NT2/D1 (cell line): Measurements from ENCODE around the gene HELZ2.
"Not testable (repeated sequence)": the region's sequence is repeated elsewhere in the genome, so short reads cannot be mapped to it uniquely, and the experiment has no call there.

Experiments used
- DNase-seq: peaks from one replicate; pipeline ENCODE4 v3.0.0-alpha.2; 2011; ENCODE audit warnings: low read depth, low spot score
- H3K27me3 ChIP-seq: 2 replicates; pipeline ENCODE4 v1.6.0; 2011; ENCODE audit warnings: mild to moderate bottlenecking; ENCODE audit not compliant: insufficient read length, insufficient read depth
- H3K36me3 ChIP-seq: 2 replicates; pipeline ENCODE4 v1.6.1; 2011; ENCODE audit warnings: mild to moderate bottlenecking, low read length, mixed read lengths; ENCODE audit not compliant: insufficient read depth, insufficient read length
- H3K4me1 ChIP-seq: 2 replicates; pipeline ENCODE4 v1.5.1; 2011; ENCODE audit not compliant: insufficient read depth, insufficient read length
- H3K4me3 ChIP-seq: 2 replicates; pipeline ENCODE4 v1.5.1; 2011; ENCODE audit warnings: low read depth; ENCODE audit not compliant: insufficient read length
- H3K9ac ChIP-seq: 2 replicates; pipeline ENCODE4 v1.6.0; 2011; ENCODE audit warnings: low read depth; ENCODE audit not compliant: insufficient read length
- H3K9me3 ChIP-seq: 2 replicates; pipeline ENCODE4 v1.5.1; 2011; ENCODE audit warnings: mild to moderate bottlenecking, low read length; ENCODE audit not compliant: insufficient read depth
- SUZ12 ChIP-seq: IDR thresholded peaks from 2 replicates; pipeline ENCODE4 v1.6.1; 2011; ENCODE audit not compliant: insufficient read length, insufficient read depth; ENCODE audit errors: extremely low read depth
- YY1 ChIP-seq: IDR thresholded peaks from 2 replicates; pipeline ENCODE4 v1.6.1; 2011; ENCODE audit not compliant: insufficient read length, insufficient read depth
- ZNF274 ChIP-seq: IDR thresholded peaks from 2 replicates; pipeline ENCODE4 v1.6.1; 2011; ENCODE audit warnings: mild to moderate bottlenecking, low read depth, low read length

The HELZ2 gene

DNA sequence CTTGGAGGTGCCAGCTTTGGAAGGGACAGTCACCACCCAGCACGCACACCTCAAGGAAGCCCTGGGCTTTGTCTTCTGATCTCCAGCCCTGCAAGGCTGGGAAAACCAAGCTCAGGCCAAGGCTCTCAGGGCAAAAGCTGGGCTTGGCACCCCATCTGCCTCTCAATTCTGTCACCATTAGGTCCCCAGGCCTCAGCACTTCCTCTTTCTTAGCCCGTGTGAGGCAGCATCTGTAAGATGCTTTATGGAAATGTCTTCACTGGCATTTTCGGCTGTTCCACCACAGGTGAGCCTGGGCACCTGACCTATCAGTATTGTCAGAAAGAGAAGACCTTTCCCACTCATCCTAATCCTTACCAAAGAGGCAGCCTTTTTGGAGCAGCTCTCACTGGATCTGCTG lies 28.3 kb upstream of the HELZ2 start:
- no peak for DNase-seq
- H3K4me3 ChIP-seq = no peak overlapping the region
- no peak overlapping the region for H3K9ac ChIP-seq
- H3K9me3 ChIP-seq = no peaks in the 10 kb centered on the region
- peaks cover 55% of the 10 kb centered on the region for H3K36me3 ChIP-seq
- H3K27me3 ChIP-seq = no peaks in the 10 kb centered on the region
- H3K4me1 ChIP-seq = peaks cover 3% of the 10 kb centered on the region
- TF ChIP-seq ZNF274 (no peak), YY1 (no peak), SUZ12 (no peak)

DNA sequence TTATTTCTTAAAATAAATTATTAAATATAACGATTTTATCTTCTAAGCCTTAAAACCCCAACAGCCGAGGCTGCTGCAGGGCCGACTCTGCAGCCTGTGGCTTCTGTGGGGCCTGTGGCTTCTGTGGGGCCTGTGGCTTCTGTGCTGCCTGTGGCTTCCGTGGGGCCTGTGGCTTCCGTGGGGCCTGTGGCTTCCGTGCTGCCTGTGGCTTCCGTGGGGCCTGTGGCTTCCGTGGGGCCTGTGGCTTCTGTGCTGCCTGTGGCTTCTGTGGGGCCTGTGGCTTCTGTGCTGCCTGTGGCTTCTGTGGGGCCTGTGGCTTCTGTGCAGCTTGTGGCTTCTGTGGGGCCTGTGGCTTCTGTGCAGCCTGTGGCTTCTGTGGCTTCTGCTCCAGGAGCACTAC lies 27.6 kb upstream of the HELZ2 start:
- not testable (repeated sequence) for H3K9me3 ChIP-seq, H3K9ac ChIP-seq, H3K27me3 ChIP-seq, H3K4me3 ChIP-seq, DNase-seq, H3K4me1 ChIP-seq
- H3K36me3 ChIP-seq = peaks cover 59% of the 10 kb centered on the region

DNA sequence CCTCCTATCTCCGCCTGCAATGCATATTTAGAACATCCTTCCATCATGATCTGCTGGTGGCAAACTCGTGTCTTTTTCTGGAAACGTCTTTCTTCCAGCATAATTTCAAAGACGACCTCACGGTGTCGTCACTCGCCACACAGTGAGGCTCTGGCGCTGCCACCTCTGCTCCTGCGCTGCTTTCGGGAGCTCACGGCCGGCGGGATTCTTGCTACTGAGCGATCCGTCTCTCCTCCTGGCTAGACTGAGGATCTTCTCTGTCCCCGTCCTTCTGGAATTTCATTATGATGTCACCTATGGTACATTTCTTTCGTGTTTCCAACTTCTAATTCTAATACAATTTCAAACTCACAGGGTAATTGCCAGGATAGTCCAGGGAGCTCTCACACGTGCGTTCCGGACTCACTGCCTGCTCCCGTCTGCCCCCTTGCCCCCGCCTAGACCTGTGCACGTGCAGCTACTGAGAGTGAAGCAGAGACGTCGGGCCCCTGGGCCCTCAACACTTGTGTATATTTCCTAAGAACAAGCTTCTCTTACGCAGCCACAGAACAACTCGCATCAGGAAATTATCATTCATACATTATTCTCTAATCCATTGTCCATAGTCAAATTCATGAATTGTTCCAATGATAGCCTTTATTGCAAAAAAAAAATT lies 25.5 kb upstream of the HELZ2 start:
- Histone ChIP-seq H3K27me3 (no peaks in the 10 kb centered on the region), H3K36me3 (peaks cover 71% of the 10 kb centered on the region), H3K9ac (no peak overlapping the region), H3K4me1 (peaks cover 3% of the 10 kb centered on the region), H3K9me3 (no peaks in the 10 kb centered on the region), H3K4me3 (no peak overlapping the region)
- DNase-seq = no peak
- TF ChIP-seq ZNF274 = no peak
- no peak for TF ChIP-seq SUZ12
- no peak for TF ChIP-seq YY1

DNA sequence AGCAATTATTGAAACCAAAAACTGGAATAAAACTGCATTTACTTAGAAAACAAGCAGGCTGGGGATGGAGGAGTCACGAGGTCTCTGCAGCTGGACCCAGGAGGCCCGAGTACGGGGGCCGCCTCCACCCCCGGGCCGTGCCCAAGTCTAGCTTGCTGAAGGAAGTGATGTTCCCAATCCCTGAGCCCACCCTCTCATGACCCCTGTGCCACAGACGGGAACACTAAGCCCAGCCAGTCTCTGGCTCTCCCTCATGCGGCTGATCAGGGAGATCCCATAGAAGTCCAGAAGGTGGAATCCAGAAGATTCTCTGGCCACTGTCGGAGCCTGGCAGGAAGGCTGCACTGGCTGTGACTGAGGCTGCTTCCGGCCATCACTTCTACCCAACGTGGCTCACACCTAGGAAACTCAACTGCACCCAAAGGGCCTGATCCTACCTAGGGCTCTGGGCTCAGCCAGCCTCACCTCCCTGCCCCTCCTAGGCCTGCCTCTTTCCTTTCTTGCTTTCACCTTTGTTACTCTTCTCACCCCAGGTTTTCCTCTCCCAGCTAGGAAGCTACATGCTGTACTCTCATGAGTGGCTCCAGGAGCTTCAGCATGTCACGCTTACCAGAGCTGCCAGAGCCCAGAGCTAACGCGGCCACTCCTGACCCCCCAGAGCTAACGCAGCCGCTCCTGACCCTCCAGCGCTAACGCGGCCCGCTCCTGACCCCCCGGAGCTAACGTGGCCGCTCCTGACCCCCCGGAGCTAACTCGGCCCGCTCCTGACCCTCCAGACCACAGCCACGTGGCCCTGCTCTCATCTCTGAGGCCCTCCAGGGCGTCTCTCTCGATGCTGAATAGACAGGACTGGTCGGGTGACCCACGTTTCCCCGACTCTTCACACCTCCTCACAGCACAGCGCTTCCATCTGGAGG lies 24.7 kb upstream of the HELZ2 start:
- TF ChIP-seq SUZ12 (no peak), ZNF274 (no peak), YY1 (no peak)
- Histone ChIP-seq H3K4me3 (no peak overlapping the region), H3K36me3 (peaks cover 70% of the 10 kb centered on the region), H3K4me1 (peaks cover 3% of the 10 kb centered on the region), H3K9me3 (no peaks in the 10 kb centered on the region), H3K27me3 (no peaks in the 10 kb centered on the region), H3K9ac (no peak overlapping the region)
- DNase-seq = no peak

DNA sequence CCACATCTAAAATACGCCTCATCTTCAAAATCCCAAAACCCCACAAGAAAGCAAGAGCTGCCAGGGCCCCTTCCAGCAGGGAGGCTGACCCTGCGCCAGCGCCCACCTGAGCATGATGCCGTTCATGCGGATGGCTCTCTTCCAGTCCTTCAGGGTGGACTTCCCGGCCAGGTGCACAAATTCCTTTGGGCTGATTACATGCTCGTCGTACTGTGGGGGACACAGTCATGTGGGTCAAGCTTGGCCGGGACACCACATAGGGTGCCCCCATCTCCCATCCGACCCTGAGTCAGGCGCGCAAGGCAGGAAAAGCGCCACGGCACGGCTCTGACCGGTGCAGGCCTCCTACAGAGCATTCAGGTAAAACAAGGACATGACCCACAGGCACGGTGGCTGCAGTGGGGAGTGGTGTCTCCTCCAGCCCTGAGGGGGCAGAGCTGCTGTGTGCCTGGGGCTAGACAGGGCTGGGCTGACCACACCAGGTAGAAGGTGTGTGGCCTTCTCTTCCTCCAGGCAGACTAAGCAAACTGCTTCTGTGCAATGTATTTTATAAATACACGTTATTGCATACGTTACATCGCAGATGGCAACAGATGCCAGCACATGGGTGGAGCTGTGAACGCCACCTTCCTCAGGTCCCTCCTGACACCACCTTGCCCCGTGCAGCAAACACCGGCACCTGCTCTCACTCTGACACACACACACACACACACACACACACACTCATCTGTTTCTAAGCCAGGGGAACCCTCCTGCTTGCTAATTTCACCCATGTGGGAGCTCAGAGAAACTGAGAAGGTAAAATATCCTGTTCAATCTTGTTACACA lies 23.8 kb upstream of the HELZ2 start:
- Histone ChIP-seq H3K36me3 (peaks cover 72% of the 10 kb centered on the region), H3K4me3 (no peak overlapping the region), H3K27me3 (no peaks in the 10 kb centered on the region), H3K9me3 (no peaks in the 10 kb centered on the region), H3K9ac (no peak overlapping the region), H3K4me1 (peaks cover 3% of the 10 kb centered on the region)
- TF ChIP-seq SUZ12 (no peak), ZNF274 (no peak), YY1 (no peak)
- DNase-seq = no peak

DNA sequence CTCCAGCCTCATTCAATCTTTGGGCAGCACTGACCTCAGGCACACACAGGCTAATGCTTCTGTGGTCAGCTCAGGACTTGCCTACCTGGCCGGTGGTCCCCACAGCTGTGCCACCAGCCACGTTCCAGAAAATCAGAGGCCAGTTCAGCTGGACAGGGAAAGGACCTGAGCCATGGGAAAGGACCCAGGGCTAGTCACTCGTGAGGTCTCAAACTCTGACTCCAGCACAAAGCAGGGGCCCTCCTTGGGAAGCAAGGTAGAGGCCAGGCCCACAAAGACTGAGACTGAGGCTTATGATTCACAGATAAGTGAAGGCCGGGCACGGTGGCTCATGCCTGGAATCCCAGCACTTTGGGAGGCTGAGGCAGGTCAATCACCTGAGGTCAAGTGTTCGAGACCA lies 22.4 kb upstream of the HELZ2 start:
- DNase-seq = no peak
- Histone ChIP-seq H3K4me3 (no peak overlapping the region), H3K36me3 (peaks cover 75% of the 10 kb centered on the region), H3K9me3 (no peaks in the 10 kb centered on the region), H3K4me1 (peaks cover 9% of the 10 kb centered on the region), H3K27me3 (no peaks in the 10 kb centered on the region), H3K9ac (no peak overlapping the region)
- TF ChIP-seq YY1 = no peak
- TF ChIP-seq ZNF274 = no peak
- TF ChIP-seq SUZ12 = no peak

DNA sequence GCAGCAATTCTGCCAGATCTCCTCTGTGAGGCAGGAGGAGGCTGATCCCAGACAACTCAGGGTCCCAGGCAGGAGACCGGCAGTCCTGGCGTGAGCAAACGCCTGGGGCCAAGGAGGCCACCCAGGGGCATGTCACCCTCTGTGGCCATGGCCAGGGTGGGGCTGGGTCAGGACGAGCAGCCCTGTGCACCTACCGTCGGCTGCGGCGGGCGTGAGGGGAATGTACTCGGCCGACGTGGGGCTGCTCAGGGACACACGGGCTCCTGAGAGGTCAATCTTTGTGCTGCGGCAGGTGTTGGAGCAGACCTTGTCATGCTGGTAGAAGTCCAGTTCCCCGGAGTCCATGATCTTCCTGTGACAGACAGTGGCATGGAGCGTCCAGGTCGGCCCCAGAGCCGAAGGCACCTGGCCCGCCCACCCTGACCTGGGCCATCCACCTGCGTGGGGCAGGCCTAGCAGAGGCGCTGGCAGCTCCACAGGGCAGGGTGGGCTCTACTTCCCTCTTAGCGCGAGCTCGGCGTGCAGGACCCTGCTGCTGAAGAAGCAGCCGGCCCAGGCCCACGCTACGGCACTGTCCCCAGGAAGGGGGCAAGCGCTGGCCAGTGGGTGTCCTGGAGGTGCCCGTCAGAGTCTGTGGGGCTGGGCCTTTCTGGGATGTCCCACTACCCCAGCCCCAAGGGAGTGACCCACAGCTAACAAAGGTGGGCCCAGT lies 21.5 kb upstream of the HELZ2 start:
- H3K4me3 ChIP-seq = no peak overlapping the region
- H3K9ac ChIP-seq = no peak overlapping the region
- H3K9me3 ChIP-seq = no peaks in the 10 kb centered on the region
- TF ChIP-seq SUZ12 = no peak
- TF ChIP-seq YY1 = no peak
- peaks cover 9% of the 10 kb centered on the region for H3K4me1 ChIP-seq
- H3K27me3 ChIP-seq = no peaks in the 10 kb centered on the region
- H3K36me3 ChIP-seq = peaks cover 73% of the 10 kb centered on the region
- no peak for DNase-seq
